Mammary epithelial cell (primary cell): ENCODE measurements around the gene FOXJ2.
"Not testable (repeated sequence)": the region's sequence is repeated elsewhere in the genome, so short reads cannot be mapped to it uniquely, and the experiment has no call there.

ENCODE experiments used
- CTCF ChIP-seq, 2 donors: IDR thresholded peaks in 1 of 2; conservative IDR thresholded peaks in 1 of 2; 2 replicates each; pipeline ENCODE4 v1.5.1; 2011 to 2012; ENCODE audit warnings: inconsistent platforms in 2 of 2, low read length in 2 of 2, mild to moderate bottlenecking in 2 of 2, control low read depth in 1 of 2, low read depth in 1 of 2; ENCODE audit not compliant: insufficient read depth in 1 of 2; ENCODE audit errors: extremely low read depth in 1 of 2
- EZH2 ChIP-seq: IDR thresholded peaks from 2 replicates; pipeline ENCODE4 v1.6.1; 2012; ENCODE audit warnings: low read length, inconsistent platforms, borderline replicate concordance

- TF ChIP-seq CTCF (conservative IDR thresholded peaks at IDR 0.05 in 1 of 2, IDR thresholded peaks at IDR 0.05 in 1 of 2; ENCODE audit: extremely low read depth in 1 of 2, insufficient read depth in 1 of 2, low read depth in 1 of 2, low read length in 2 of 2); EZH2: not testable (repeated sequence)
Measured at GRCh38 chr12:8031017-8031416, 1.5 kb upstream of the FOXJ2 start.
